Gastroesophageal sphincter (tissue), 3 donors: ENCODE measurements around the gene AMZ1.

Experiments used
- POLR2AphosphoS5 ChIP-seq: sonication (generic); formaldehyde crosslinking; IDR thresholded peaks from one replicate; pipeline ENCODE4 v1.6.1; 2017; ENCODE audit warnings: antibody characterized with exemption
- TF ChIP-seq, protein P1 (sequence below), 4 experiments: fragments of 200-600 bp in 2 of 4; fragments of 450-650 bp in 2 of 4; sonication (generic) in 1 of 4; IDR thresholded peaks; one replicate each; pipeline ENCODE4 v1.5.1; 2017 to 2019; ENCODE audit warnings: antibody characterized with exemption in 4 of 4, mild to moderate bottlenecking in 2 of 4, moderate library complexity in 2 of 4

DNA sequence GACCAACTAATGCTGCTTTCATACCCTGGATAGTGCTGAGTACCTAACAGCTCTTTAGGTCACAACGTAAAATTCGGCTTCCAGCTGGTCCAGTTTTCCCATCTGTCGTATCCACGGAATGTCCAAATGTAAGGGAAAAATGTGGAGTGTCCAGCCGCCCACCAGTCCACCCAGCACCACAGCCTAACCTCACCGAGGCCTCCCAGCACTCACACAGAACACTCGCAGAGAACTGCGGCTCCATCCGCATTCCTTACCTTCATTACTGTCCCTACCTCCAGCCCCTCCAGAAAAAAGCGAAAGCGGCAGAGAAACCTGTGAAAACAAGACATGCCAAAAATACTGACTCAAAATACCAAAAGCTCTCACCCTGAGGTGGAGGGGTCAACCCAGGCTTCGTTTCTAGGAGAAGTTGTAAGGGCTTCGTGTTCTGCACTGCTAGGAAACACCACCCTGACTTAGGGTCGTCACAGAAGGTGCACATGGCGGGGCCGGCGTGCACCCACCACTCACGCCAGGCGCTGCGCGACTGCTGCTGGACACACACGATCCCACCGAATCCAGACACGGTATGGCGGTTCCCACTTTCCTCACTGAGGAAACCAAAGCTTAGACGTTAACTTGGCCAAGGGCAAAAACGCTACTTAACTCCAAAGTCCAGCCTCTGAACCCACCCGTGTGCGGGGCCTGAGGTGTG, 73.9 kb downstream of the AMZ1 start:
- TF ChIP-seq, protein P1, sequence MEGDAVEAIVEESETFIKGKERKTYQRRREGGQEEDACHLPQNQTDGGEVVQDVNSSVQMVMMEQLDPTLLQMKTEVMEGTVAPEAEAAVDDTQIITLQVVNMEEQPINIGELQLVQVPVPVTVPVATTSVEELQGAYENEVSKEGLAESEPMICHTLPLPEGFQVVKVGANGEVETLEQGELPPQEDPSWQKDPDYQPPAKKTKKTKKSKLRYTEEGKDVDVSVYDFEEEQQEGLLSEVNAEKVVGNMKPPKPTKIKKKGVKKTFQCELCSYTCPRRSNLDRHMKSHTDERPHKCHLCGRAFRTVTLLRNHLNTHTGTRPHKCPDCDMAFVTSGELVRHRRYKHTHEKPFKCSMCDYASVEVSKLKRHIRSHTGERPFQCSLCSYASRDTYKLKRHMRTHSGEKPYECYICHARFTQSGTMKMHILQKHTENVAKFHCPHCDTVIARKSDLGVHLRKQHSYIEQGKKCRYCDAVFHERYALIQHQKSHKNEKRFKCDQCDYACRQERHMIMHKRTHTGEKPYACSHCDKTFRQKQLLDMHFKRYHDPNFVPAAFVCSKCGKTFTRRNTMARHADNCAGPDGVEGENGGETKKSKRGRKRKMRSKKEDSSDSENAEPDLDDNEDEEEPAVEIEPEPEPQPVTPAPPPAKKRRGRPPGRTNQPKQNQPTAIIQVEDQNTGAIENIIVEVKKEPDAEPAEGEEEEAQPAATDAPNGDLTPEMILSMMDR (IDR thresholded peaks at IDR 0.05), result no peak
- TF ChIP-seq POLR2AphosphoS5, result no peak
